ENCODE data around the gene ATP8B2.
A peak's percentile ranks its signal among the peaks of the same experiment; 100 is the strongest.
"Not testable (repeated sequence)": the region's sequence is repeated elsewhere in the genome, so short reads cannot be mapped to it uniquely, and the experiment has no call there.

Gene ATP8B2

DNA sequence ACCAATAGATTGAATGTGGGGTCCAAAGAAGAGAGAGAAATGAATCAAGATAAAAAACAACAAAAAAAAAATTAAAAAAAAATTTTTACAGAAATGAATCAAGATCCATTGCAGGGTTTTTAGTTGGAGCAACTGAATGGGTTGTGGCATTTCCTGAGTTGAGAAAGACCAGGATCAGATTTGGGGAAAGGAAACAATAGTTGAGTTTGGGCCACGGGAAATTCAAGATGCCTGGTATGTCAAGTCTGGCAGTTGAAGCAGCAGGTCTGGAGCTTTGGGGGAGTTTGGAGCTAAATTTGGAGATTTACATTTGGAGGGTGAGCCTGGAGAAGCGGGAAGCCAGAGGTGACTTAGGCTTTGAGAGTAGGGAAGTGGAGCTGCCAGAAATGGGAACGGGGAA is 22.6 kb downstream of the ATP8B2 start:
- DNase-seq (ENCODE audit: low read depth in 3 of 3), result no peak

DNA sequence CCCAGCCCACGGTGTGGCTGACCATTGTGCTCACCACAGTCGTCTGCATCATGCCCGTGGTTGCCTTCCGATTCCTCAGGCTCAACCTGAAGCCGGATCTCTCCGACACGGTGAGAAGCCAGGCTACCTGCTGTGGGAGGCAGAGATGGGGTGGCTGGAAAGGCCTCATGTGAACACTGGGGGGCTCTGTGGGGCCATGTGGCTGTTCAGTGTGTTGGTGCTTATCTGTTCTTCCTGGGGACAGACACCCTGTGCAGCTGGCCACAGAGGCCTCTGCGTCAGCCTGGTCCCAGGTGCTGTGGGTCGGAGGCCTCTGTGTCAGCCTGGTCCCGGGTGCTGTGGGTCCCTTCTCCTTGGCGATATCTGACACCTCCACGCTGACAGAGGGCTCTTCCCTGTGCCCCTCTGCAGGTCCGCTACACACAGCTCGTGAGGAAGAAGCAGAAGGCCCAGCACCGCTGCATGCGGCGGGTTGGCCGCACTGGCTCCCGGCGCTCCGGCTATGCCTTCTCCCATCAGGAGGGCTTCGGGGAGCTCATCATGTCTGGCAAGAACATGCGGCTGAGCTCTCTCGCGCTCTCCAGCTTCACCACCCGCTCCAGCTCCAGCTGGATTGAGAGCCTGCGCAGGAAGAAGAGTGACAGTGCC is 23.2 kb downstream of the ATP8B2 start:
- DNase-seq (ENCODE audit: low read depth in 3 of 3), result no peak

DNA sequence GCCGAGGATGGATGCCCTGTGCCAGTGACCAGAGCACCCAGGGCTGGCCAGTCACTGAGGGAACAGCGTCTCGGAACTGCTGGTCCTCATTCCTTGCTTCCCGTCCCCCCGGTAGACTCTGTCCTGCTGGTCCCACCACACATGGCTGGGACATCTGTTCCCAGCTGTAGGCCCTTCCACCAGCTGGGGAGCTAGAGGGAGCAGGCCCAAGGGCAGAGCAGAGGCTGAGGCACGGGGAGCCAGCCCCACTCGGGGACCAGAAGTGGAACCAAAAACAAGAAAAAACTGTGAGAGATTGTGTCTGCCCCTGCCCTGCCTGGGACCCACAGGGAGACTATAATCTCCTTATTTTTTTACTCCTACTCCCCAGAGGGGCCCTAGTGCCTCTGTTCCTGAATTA is 23.8 kb downstream of the ATP8B2 start:
- DNase-seq (ENCODE audit: low read depth in 3 of 3), result no peak

DNA sequence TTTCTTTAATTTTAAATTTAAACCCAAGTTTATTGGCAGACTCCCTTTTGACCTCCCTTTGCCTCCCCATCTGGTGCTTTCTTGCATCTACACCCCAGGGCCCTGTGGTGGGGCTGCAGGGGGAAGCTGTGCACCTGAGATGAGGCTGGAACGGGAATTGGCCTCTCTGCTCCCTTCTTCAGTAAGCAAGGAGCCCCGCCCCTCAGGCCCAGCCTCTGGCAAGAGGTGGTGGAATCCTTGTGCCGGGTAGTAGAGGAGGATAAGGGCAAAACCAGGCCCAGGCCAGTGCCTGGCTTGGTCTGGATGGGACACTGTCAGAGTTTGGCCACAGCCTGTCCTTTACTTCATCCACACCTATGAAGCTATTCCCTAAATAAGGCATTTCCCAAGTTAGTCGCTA is 25.1 kb downstream of the ATP8B2 start:
- DNase-seq (ENCODE audit: low read depth in 3 of 3), result no peak

DNA sequence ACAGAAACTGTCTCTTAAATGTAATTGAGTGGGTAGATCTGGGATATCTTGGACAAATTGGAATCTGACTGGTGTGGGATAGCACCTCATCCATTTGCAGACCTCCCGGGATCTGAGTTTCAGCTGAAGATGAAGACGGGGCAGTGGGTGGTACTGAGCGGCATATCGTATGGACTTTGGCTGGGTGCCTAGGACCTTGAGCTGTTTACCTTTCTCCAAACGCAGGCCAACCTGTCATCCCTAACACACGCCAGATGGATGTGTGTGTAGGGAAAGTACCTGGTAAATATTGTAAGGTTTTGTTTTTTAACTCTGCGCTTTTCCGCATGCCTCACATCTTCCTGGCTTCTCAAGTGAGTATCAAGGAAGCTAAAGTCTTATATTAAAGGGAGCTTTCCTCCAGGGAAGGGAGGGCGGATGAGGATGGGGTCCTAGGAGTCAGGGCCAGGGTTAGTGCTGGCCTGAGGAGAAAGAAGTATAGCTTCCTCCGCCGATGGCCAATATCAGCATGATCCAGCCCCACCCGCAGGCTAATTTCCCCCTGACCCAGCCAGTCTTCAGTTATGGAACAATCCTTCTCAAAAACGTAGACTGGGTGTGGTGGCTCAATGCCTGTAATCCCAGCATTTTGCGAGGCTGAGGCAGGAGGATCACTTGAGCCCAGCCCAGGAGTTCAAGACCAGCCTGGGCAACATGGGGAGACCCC is 26.2 kb downstream of the ATP8B2 start:
- no peak for DNase-seq (ENCODE audit: low read depth in 3 of 3)

DNA sequence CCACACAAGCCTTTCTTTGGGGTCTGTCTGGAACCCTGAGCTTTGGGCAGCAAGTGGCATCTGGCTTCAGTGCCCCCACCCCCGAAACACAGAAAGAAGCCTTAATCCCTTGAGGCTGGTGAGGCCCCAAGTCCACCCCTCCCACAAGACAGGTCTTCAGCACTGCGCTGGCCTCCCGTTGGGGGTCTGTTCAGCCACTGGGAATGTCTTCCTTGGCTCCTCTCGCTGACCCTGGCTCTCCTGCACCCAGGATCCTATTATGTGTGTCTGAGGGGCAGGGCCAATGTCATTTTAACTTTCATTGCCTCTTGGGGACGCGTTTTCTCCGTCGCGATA is 26.9 kb downstream of the ATP8B2 start:
- DNase-seq (ENCODE audit: low read depth in 3 of 3), result no peak

DNA sequence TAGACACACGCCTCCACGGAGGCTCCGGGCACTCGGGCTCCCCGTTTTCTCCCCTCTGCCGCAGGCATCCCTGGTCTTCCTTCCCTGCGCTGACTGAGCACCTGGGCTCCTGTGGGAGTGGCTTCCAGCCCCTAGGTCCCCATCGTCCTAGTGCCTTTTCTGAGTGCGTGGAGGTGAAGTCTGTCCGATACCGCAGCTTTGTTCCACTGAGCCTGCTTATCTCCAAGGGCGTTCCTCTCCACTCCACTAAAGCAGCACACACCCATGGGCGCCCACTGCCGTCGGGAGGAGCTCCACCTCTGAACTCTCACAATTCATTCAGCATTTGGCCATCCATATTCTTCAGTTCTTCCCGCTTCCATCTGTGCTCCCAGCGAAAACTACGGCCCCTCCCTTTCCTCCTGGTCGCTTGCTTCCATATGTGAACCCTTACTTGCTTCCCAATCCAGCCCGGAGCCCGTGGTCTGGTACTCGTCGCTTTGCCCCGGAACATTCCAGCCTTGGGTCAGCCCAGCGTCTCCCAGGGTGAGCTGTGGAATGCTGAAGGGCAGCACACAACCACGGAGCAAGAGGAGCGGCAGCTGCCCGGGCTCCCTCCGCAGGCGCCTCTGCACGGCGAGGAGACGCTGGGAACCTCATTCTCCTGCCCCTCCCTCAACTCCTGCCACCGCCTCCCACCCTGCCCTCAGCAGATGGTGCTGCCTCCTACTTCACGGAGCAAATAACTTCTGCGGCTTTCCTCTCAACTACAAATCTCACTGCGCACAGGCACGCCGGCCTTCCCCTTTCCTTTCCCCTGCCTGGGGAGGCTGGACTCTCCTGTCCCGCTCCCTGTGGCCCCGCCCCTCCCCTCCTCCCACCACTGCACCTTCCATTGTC is 27.5 kb downstream of the ATP8B2 start:
- peak in 1 of 3 experiments; percentile 55 for DNase-seq (ENCODE audit: low read depth in 3 of 3)

DNA sequence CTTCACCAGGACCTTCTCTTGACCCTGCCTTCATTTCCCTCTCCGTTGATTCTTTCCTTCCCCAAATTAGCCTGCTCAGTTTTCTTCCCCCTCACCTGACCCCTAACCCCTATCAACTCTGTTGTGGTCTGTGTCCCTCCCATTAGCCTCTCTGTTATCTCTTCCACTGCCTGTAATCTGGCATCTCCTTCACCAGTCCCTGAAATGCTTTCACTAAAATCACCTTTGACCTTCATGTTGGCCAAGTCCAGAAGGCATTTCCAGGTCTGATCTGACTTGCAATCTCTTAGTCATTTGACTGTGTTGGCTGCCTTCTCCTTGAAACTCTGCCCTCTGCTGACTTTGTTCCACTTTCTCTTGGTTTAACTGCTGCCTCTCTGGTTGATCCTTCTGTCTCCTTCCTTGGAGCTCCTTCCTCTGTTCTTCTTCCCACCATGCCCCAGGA is 28.2 kb downstream of the ATP8B2 start:
- DNase-seq (ENCODE audit: low read depth in 3 of 3), result no peak

DNA sequence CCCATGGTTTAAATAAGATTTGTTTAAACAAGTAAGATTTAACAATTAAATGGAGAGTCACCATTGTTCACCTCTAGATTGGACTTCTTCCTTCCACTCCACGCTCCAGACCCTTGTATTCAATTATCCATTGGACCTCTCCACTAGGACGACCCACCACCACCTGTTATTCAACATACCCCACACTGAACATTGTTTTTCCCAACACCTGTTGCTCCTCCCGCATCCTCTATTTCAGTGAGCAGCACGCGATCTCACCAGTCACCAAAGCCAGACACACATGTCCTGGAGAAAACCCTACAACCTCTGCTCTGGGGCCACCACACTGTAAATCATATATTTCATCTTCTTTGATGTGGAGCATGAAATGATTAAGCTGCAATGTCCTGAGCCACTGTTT is 28.6 kb downstream of the ATP8B2 start:
- no peak for DNase-seq (ENCODE audit: low read depth in 3 of 3)

DNA sequence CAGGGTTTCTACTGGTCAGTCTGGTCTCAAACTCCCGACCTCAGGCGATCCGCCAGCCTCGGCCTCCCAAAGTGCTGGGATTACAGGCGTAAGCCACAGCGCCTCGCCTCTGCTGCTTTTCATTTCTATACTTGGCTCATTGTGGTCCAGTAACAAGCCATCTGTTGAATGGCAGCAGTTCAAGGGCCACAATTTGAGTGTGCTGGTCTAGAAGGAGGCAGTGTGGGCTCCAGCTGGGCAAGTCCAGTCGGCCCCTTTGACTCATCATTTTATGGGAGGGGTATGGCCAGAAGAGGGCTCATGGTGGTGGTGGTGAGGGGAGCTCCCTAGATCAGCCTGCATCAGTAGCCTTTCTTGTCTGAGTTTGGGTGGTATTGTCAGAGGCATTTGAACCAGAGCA is 33.2 kb downstream of the ATP8B2 start:
- DNase-seq (ENCODE audit: low read depth in 3 of 3), result no peak

DNA sequence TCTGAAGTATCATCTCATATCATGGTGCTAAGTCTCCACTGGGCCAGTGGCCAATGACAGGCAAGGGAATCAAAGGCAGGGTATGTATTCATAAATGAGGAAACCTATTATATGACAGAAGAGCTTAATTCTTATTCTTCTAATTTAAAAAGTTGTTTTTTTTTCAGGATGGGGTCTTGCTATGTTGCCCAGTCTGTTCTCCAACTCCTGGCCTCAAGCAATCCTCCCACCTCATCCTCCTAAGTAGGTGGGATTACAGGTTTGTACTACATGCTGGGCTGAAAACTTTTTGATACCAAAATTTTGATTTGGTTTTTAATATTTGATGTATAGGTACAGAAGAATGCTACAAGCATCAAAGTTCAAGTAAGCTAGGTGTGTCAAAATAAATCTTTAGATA is 35.0 kb downstream of the ATP8B2 start:
- DNase-seq (ENCODE audit: low read depth in 3 of 3), result no peak

DNA sequence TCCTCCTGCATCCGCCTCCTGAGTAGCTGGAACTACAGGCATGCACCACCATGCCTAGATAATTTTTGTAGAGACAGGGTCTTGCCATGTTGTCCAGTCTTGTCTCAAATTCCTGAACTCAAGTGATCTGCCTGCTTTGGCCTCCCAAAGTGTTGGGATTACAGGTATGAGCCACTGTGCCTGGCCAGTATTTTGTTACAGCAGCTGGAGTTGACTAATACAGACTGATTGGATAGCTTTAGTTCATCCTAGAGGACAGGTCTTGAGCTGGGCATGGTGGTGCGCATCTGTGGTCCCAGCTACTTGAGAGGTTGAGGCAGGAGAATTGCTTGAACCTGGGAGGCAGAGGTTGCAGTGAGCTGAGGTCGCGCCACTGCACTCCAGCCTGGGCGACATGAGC is 35.6 kb downstream of the ATP8B2 start:
- DNase-seq (ENCODE audit: low read depth in 3 of 3), result not testable (repeated sequence)

DNA sequence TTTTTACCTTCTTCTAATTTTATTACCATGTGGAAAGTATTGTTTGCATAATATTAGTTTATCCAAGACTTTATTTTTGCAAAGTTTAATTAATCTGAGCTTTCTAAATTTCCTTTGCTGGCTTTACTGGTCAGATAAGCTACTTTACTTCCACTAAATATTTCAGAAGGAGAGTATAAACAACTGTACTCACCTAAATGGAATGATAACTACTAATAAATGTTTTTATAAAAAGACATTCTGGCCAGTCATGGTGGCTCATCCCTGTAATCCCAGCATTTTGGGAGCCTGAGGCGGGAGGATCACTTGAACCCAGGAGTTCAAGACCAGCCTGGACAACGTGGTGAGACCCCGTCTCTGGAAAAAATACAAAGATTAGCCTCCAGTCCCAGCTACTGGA is 36.0 kb downstream of the ATP8B2 start:
- no peak for DNase-seq (ENCODE audit: low read depth in 3 of 3)

DNA sequence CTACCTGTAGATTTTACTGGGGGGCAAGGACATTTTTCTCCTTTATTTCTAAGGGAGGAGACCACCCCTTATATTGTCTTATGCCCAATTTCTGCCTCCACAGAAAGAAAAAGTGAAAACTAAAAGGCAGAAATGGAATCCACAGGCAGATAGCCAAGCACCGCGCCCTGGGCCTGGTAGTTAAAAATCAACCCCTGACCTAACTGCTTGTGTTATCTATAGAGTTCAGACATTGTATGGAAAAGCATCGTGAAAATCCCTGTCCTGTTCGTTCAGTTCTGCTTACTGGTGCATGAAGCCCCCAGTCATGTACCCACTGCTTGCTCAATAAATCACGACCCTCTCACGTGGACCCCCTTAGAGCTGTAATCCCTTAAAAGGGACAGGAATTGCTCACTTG is 46.1 kb downstream of the ATP8B2 start:
- no peak for DNase-seq (ENCODE audit: low read depth in 3 of 3)

DNA sequence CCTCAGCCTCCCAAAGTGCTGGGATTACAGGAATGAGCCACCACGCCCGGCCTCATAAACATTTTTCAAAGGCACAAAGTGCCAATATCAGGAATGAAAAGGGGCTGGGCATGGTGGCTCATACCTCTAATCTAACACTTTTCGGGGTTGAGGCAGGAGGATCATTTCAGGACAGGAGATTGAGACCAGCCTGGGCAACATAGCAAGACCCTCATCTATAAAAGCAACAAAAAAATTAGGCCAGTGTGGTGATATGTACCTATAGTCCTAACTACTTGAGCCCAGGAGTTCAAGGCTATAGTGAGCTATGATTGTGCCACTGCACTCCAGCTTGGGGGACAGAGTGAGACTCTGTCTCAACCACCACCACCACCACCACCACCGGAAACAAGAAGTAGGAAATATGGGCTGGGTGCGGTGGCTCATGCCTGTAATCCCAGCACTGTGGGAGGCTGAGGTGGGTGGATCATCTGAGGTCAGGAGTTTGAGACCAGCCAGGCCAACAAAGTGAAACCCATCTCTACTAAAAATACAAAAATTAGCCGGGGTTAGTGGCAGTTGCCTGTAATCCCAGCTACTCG is 48.5 kb downstream of the ATP8B2 start:
- peak in 1 of 3 experiments; percentile 12 for DNase-seq (ENCODE audit: low read depth in 3 of 3)

DNA sequence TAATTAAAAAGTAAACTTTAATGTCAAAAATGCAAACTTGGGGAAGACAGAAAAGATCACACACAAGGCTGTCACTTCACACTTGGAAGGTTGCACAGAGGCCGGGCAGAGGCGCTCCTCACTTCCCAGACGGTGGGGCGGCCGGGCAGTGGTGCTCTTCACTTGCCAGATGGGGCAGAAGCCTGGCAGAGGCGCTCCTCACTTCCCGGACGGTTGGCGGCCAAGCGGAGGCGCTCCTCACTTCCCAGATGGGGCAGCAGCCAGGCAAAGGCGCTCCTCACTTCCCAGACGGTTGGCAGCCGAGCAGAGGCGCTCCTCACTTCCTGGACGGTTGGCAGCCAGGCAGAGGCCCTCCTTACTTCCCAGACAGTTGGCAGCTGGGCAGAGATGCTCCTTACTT is 54.0 kb downstream of the ATP8B2 start:
- DNase-seq (ENCODE audit: low read depth in 3 of 3), result no peak

DNA sequence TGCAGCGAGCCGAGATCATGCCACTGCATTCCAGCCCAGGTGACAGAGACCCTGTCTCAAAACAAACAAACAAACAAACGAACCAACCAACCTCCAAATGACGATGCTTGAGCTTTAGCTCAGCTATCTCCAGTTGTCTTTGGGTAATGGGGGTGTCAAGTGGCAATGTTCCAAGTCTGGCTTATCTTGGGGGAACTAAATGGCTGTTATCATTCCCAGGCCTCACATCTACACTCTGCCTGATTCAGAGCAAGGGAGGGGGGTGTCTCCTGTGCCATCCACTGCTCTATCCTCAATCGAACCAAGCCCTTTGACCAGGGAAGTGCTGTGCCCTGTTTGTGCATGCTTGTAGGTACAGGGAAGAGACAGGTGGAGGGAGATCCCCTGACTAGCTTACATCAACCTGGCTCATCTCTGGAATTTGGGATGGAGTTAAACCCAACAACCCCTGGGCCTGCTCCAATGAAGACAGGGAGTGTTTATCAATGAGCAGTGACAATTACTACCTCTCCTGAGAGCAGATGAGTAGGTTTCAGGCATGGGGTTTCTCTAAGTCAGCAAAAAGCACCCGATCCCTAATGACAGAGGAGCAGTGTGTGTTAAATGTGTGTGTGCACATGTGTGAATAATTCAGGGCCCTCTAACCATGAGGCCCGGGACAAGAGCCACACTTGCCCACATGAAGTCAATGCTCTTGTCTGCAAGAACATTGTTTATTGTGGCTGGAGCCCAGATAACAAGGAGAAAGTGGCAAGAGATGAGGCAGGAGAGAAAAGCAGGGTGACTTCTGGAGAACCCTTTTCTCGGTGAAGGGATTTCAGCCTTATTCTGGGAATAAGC is 59.5 kb downstream of the ATP8B2 start:
- DNase-seq (ENCODE audit: low read depth in 3 of 3), result no peak

DNA sequence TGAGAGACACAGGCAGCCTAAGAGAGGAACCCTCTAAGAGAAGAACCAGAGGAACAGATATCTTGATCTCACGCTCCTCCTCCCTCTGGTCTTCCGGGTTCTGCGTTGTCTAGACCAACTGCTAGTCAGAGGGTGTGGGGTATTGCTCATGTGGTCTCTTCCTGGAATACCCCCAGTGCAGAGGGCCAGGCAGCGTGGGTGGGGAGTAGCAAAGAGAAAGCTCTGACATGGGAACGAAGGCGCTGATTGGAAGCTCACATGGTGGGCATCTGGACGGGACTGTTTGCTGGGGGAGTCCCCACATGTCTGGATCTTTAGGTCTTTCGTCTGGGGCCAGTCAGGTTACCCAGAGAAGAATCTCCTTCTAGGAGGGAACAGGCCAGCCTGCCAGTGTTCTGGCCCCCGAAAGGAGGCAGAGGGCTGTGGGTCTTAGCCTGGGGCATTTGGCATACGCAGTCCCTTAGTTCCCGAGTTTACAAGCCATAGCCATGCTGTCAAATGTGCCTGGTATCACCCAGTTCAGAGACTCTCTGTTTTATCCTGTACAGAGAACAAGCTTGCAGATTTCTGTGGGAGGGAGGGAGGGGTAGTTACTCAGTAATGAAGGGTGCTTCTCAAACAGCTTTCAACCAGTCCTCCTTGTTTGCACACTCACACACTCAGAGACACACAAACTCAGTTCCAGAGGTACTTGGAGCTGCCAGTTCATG is 61.5 kb downstream of the ATP8B2 start:
- peak; percentile 56 to 78 (median 78) for DNase-seq (ENCODE audit: low read depth in 3 of 3)

DNA sequence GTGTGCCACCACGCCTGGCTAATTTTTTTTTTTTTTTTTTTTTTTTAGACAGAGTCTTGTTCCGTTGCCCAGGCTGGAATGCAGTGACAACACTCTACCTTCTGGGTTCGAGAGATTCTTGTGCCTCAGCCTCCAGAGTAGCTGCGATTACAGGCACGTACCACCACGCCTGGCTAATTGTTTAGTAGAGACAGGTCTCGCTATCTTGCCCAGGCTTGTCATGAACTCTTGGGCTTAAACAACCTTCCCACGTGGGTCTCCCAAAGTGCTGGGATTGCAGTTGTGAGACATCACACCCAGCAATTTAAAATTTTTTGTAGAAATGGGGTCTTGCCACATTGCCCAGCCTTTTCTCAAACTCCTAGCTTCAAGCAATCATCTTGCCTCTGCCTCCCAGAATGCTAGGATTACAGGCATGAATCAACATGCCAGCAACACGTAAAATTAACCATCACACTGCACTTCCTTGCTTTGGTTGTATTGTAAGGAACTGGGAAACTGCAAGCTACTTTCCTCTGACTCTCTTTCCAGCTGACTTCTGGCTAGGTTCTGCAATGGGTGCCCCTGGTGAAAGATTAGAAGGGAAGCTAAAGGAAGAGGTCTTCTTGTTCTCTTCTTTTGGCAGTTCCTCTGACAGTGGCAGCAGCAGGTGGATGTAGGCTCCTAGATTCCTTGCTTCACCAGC is 65.9 kb downstream of the ATP8B2 start:
- DNase-seq (ENCODE audit: low read depth in 3 of 3), result no peak

DNA sequence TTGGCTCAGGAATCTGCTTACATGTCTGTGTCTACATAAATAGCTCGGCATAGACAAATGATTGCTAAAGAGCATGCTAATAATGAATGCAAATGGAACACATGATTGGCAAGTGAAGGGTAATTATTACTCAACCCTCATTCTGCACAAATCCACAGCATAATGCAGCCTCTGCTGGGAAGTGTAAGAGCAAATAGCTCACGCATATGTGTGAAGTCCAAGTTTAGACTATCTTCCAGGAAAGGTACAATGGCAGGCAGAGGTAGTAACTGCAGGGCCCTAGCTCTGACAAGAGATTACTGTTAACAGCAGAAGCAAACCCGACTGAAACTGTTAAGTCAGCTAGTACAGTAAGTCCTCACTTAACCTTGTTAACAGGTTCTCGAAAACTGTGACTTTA is 72.8 kb downstream of the ATP8B2 start:
- DNase-seq (ENCODE audit: low read depth in 3 of 3), result no peak

Data from stimulated activated CD4-positive, alpha-beta T cell treated with anti-CD3 and anti-CD28 coated beads, TNF-alpha, amount 100 ng/mL, for 24 hours (primary cell).